GM23338 (cell line): ENCODE measurements around the gene CSRNP3. TPM values are rescaled to one million over a fixed set of nuclear protein-coding genes. Genes with fewer than 3 reads are reported as not detected.

Experiments used
- ATAC-seq: fragments of 200-7000 bp; cut with Tn5 transposase; 3 replicates; pipeline ENCODE4 v1.9.1; 2020
- DNase-seq: peaks from one replicate; pipeline ENCODE4 v3.0.0-alpha.2; 2015; ENCODE audit warnings: low spot score
- H2AFZ ChIP-seq: fragments of 200-600 bp; sonication (generic); 2 replicates; pipeline ENCODE4 v1.8.0; 2016; ENCODE audit warnings: antibody characterized with exemption, mild to moderate bottlenecking, moderate library complexity
- H3F3A ChIP-seq: fragments of 200-600 bp; sonication (generic); replicated peaks from 2 replicates; pipeline ENCODE4 v1.8.0; 2017; ENCODE audit warnings: antibody characterized with exemption, mixed run types, low read depth
- H3K27ac ChIP-seq: fragments of 200-600 bp; sonication (generic); 2 replicates; pipeline ENCODE4 v1.6.1; 2016; ENCODE audit warnings: low read depth
- H3K27me3 ChIP-seq: fragments of 200-600 bp; sonication (generic); 2 replicates; pipeline ENCODE4 v1.8.0; 2016; ENCODE audit warnings: mild to moderate bottlenecking, mixed run types, moderate library complexity; ENCODE audit not compliant: insufficient read depth
- H3K36me3 ChIP-seq: fragments of 200-600 bp; sonication (generic); 2 replicates; pipeline ENCODE4 v1.8.0; 2016; ENCODE audit warnings: mild to moderate bottlenecking; ENCODE audit not compliant: insufficient read depth
- H3K4me1 ChIP-seq: fragments of 200-600 bp; sonication (generic); 2 replicates; pipeline ENCODE4 v1.8.0; 2016; ENCODE audit warnings: mild to moderate bottlenecking, moderate library complexity; ENCODE audit not compliant: insufficient read depth
- H3K4me2 ChIP-seq: fragments of 200-600 bp; sonication (generic); 2 replicates; pipeline ENCODE4 v1.7.1; 2017; ENCODE audit warnings: mixed run types
- H3K4me3 ChIP-seq: fragments of 200-600 bp; sonication (generic); 2 replicates; pipeline ENCODE4 v1.6.1; 2016; ENCODE audit warnings: mixed run types
- H3K79me2 ChIP-seq: fragments of 200-600 bp; sonication (generic); replicated peaks from 2 replicates; pipeline ENCODE4 v1.8.0; 2017; ENCODE audit warnings: mild to moderate bottlenecking; ENCODE audit not compliant: insufficient read depth
- H3K9me2 ChIP-seq: fragments of 200-600 bp; sonication (generic); 2 replicates; pipeline ENCODE4 v1.8.0; 2017; ENCODE audit not compliant: insufficient read depth
- H4K20me1 ChIP-seq: fragments of 200-600 bp; sonication (generic); replicated peaks from 2 replicates; pipeline ENCODE4 v1.8.0; 2017; ENCODE audit warnings: mild to moderate bottlenecking; ENCODE audit not compliant: insufficient read depth
- H3K27ac Mint-ChIP-seq: 2 replicates; pipeline ENCODE4 v1.8.0; 2020; ENCODE audit warnings: inconsistent platforms, mild to moderate bottlenecking, moderate library complexity, mixed read lengths
- H3K27me3 Mint-ChIP-seq: 3 replicates; pipeline ENCODE4 v1.8.0; 2022; ENCODE audit warnings: low read depth, mild to moderate bottlenecking, moderate library complexity, mixed read lengths, inconsistent platforms; ENCODE audit not compliant: insufficient read depth, poor library complexity
- H3K36me3 Mint-ChIP-seq: 3 replicates; pipeline ENCODE4 v1.8.0; 2021; ENCODE audit warnings: low read depth, mild to moderate bottlenecking, inconsistent platforms, moderate library complexity, mixed read lengths
- H3K4me1 Mint-ChIP-seq: 3 replicates; pipeline ENCODE4 v1.8.0; 2020; ENCODE audit warnings: mild to moderate bottlenecking, inconsistent platforms, mixed read lengths
- H3K4me3 Mint-ChIP-seq: 3 replicates; pipeline ENCODE4 v1.8.0; 2021; ENCODE audit warnings: moderate library complexity, mild to moderate bottlenecking, inconsistent platforms, mixed read lengths
- H3K9me3 Mint-ChIP-seq: 3 replicates; pipeline ENCODE4 v1.8.0; 2020; ENCODE audit warnings: moderate library complexity, mild to moderate bottlenecking, inconsistent platforms, mixed read lengths
- CREB1 ChIP-seq: fragments of 250-450 bp; sonication (Bioruptor Pico); IDR thresholded peaks from 2 replicates; pipeline ENCODE4 v1.5.0; 2020; ENCODE audit warnings: low read depth, mild to moderate bottlenecking, moderate library complexity
- EZH2 ChIP-seq: fragments of 200-600 bp; sonication (generic); IDR thresholded peaks from one replicate; pipeline ENCODE4 v1.8.0; 2017; ENCODE audit warnings: antibody characterized with exemption, mild to moderate bottlenecking, low read depth; ENCODE audit not compliant: unreplicated experiment
- EZH2phosphoT487 ChIP-seq: fragments of 200-600 bp; sonication (generic); IDR thresholded peaks from one replicate; pipeline ENCODE4 v1.8.1; 2018; ENCODE audit warnings: antibody characterized with exemption; ENCODE audit not compliant: unreplicated experiment
- JUNB ChIP-seq: IDR thresholded peaks from one replicate; pipeline ENCODE4 v1.6.1; 2016; ENCODE audit warnings: antibody characterized with exemption; ENCODE audit not compliant: unreplicated experiment
- NANOG ChIP-seq: IDR thresholded peaks from 2 replicates; pipeline ENCODE4 v1.6.1; 2016; ENCODE audit warnings: antibody characterized with exemption, borderline replicate concordance
- POLR2AphosphoS5 ChIP-seq: IDR thresholded peaks from 2 replicates; pipeline ENCODE4 v1.6.1; 2016; ENCODE audit warnings: antibody characterized with exemption, low read depth
- REST ChIP-seq: IDR thresholded peaks from one replicate; pipeline ENCODE4 v1.6.1; 2018; ENCODE audit warnings: antibody characterized with exemption; ENCODE audit not compliant: unreplicated experiment
- STAT1 ChIP-seq: IDR thresholded peaks from one replicate; pipeline ENCODE4 v1.6.1; 2016; ENCODE audit warnings: antibody characterized with exemption; ENCODE audit not compliant: unreplicated experiment
- ZNF114 ChIP-seq: fragments of 250-450 bp; sonication (Bioruptor Pico); IDR thresholded peaks from 2 replicates; pipeline ENCODE4 v1.5.0; 2020; ENCODE audit warnings: mild to moderate bottlenecking, moderate library complexity
- ZNF462 ChIP-seq: fragments of 250-450 bp; sonication (Bioruptor Pico); IDR thresholded peaks from 2 replicates; pipeline ENCODE4 v1.5.0; 2020; ENCODE audit warnings: mild to moderate bottlenecking, moderate library complexity
- polyA plus RNA-seq: library from polyadenylated mRNA; unstranded; fragments of >200 nt; fragmentation: Nextera tagmentation; extraction: Ambion mirVana; gene quantifications from 2 replicates; pipeline ENCODE4 v1.2.1, GENCODE V29; 2016
- total RNA-seq: library from RNA; depleted of rRNA; stranded (reverse); fragments of >200 nt; shearing (Covaris generic); gene quantifications from 2 replicates; pipeline ENCODE4 v1.2.3, GENCODE V29; 2014
- TF ChIP-seq, protein P1 (sequence below), 2 experiments: fragments of 200-600 bp in 1 of 2; sonication (generic) in 1 of 2; conservative IDR thresholded peaks; 2 replicates each; pipeline versions ENCODE4 v1.5.1 to v1.6.1; 2016 to 2017; ENCODE audit warnings: antibody characterized with exemption in 2 of 2, low read depth in 2 of 2, mild to moderate bottlenecking in 2 of 2, moderate library complexity in 1 of 2

CSRNP3 gene
- total and polyA plus RNA-seq, 2 experiments from 2014 or later = 3.8 to 6.8 TPM

- TF ChIP-seq, protein P1, sequence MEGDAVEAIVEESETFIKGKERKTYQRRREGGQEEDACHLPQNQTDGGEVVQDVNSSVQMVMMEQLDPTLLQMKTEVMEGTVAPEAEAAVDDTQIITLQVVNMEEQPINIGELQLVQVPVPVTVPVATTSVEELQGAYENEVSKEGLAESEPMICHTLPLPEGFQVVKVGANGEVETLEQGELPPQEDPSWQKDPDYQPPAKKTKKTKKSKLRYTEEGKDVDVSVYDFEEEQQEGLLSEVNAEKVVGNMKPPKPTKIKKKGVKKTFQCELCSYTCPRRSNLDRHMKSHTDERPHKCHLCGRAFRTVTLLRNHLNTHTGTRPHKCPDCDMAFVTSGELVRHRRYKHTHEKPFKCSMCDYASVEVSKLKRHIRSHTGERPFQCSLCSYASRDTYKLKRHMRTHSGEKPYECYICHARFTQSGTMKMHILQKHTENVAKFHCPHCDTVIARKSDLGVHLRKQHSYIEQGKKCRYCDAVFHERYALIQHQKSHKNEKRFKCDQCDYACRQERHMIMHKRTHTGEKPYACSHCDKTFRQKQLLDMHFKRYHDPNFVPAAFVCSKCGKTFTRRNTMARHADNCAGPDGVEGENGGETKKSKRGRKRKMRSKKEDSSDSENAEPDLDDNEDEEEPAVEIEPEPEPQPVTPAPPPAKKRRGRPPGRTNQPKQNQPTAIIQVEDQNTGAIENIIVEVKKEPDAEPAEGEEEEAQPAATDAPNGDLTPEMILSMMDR (conservative IDR thresholded peaks at IDR 0.05; ENCODE audit: low read depth in 2 of 2) = no peak
- TF ChIP-seq CREB1 (no peak), ZNF114 (no peak), EZH2phosphoT487 (no peak), JUNB (no peak)
Observed at GRCh38 chr2:165682546-165682945, 213.0 kb downstream of the CSRNP3 start (continued).

GRCh38 chr2:165686800-165687199 is 217.3 kb downstream of the CSRNP3 start:
- peaks cover 12% of the 10 kb centered on the region for H3K4me1 ChIP-seq
- H3K4me3 ChIP-seq = no peak overlapping the region
- H3K9me2 ChIP-seq = no peaks in the 10 kb centered on the region
- ATAC-seq = no peak
- H3K27ac ChIP-seq = no peak overlapping the region
- no peak overlapping the region for H3K4me2 ChIP-seq
- no peaks in the 10 kb centered on the region for H4K20me1 ChIP-seq
- Mint-ChIP-seq H3K27ac (no peak overlapping the region), H3K9me3 (no peaks in the 10 kb centered on the region), H3K4me1 (peaks cover 20% of the 10 kb centered on the region), H3K4me3 (no peak overlapping the region), H3K36me3 (no peaks in the 10 kb centered on the region), H3K27me3 (no peaks in the 10 kb centered on the region)
- H2AFZ ChIP-seq = no peak overlapping the region
- H3K36me3 ChIP-seq = no peaks in the 10 kb centered on the region
- 0 out of 2 replicates have a peak, but pooled peaks cover 5% of the 10 kb centered on the region for H3F3A ChIP-seq
- H3K27me3 ChIP-seq = no peaks in the 10 kb centered on the region
- no peaks in the 10 kb centered on the region for H3K79me2 ChIP-seq
- DNase-seq = no peak
- TF ChIP-seq, protein P1 (conservative IDR thresholded peaks at IDR 0.05; ENCODE audit: low read depth in 2 of 2) = no peak
- TF ChIP-seq ZNF462 = no peak
- no peak for TF ChIP-seq NANOG
- no peak for TF ChIP-seq JUNB
- no peak for TF ChIP-seq POLR2AphosphoS5
- no peak for TF ChIP-seq EZH2
- no peak for TF ChIP-seq STAT1
- no peak for TF ChIP-seq ZNF114
- no peak for TF ChIP-seq REST
